ENCODE data around the gene PDAP1. TPM values are rescaled to one million over a fixed set of nuclear protein-coding genes. Genes with fewer than 3 reads are reported as not detected.

Gene PDAP1
- total and polyA plus RNA-seq, 9 donors, result 31.1 to 155 (median 83.9) TPM

GRCh38 chr7:99449326-99449725 is 40.9 kb upstream of the PDAP1 start:
- H3K4me1 ChIP-seq (ENCODE audit: insufficient read depth), result no peaks in the 10 kb centered on the region
- WGBS, 3 donors, result 92 to 96% (median 93%) methylated on average over 5 of the region's 5 CpGs
- intact Hi-C loops (cut with DNase I), result no loop called here
- H3K4me3 ChIP-seq, result no peak overlapping the region
- no peak overlapping the region for H3K27ac ChIP-seq
- no peak for TF ChIP-seq CTCF (IDR thresholded peaks at IDR 0.05)
- TF ChIP-seq POLR2A (IDR thresholded peaks at IDR 0.05), result no peak
- no peak for TF ChIP-seq EP300 (IDR thresholded peaks at IDR 0.05)
- no peaks in the 10 kb centered on the region for H3K36me3 ChIP-seq
- H3K9me3 ChIP-seq, result no peaks in the 10 kb centered on the region
- no peaks in the 10 kb centered on the region for H3K27me3 ChIP-seq
- DNase-seq, result no peak

GRCh38 chr7:99448855-99449254 is 40.5 kb upstream of the PDAP1 start:
- no peak for TF ChIP-seq EP300 (IDR thresholded peaks at IDR 0.05)
- TF ChIP-seq POLR2A (IDR thresholded peaks at IDR 0.05), result no peak
- TF ChIP-seq CTCF (IDR thresholded peaks at IDR 0.05), result no peak
- intact Hi-C loops (cut with DNase I), result no loop called here

GRCh38 chr7:99447943-99448342 is 39.5 kb upstream of the PDAP1 start:
- TF ChIP-seq POLR2A (IDR thresholded peaks at IDR 0.05), result no peak
- Histone ChIP-seq H3K9me3 (no peaks in the 10 kb centered on the region), H3K36me3 (no peaks in the 10 kb centered on the region), H3K27ac (no peak overlapping the region), H3K4me3 (no peak overlapping the region), H3K4me1 (ENCODE audit: insufficient read depth) (no peaks in the 10 kb centered on the region), H3K27me3 (no peaks in the 10 kb centered on the region)
- DNase-seq, result no peak
- WGBS, 3 donors, result 85 to 91% (median 88%) methylated on average over 10 of the region's 10 CpGs
- intact Hi-C loops (cut with DNase I), result no loop called here

More at GRCh38 chr7:99448855-99449254, 40.5 kb upstream of the PDAP1 start:
- Histone ChIP-seq H3K27ac (no peak overlapping the region), H3K4me1 (ENCODE audit: insufficient read depth) (no peaks in the 10 kb centered on the region), H3K9me3 (no peaks in the 10 kb centered on the region), H3K36me3 (no peaks in the 10 kb centered on the region), H3K4me3 (no peak overlapping the region), H3K27me3 (no peaks in the 10 kb centered on the region)
- DNase-seq, result no peak
- WGBS, 3 donors, result 88 to 92% (median 91%) methylated on average over 10 of the region's 10 CpGs

- Histone ChIP-seq H3K27ac (no peak overlapping the region), H3K27me3 (no peaks in the 10 kb centered on the region), H3K4me3 (no peak overlapping the region), H3K9me3 (no peaks in the 10 kb centered on the region), H3K36me3 (no peaks in the 10 kb centered on the region), H3K4me1 (ENCODE audit: insufficient read depth) (peaks cover 6% of the 10 kb centered on the region)
- WGBS, 3 donors, result 85 to 87% (median 85%) methylated on average over 4 of the region's 4 CpGs
- intact Hi-C loops (cut with DNase I), result no loop called here
- TF ChIP-seq EP300 (IDR thresholded peaks at IDR 0.05) (no peak), CTCF (IDR thresholded peaks at IDR 0.05) (no peak), POLR2A (IDR thresholded peaks at IDR 0.05) (no peak)
- DNase-seq, result no peak
Observed at GRCh38 chr7:99446096-99446495, 37.7 kb upstream of the PDAP1 start.

- no peak overlapping the region for H3K27ac ChIP-seq
- no peak overlapping the region for H3K4me3 ChIP-seq
- H3K27me3 ChIP-seq, result no peaks in the 10 kb centered on the region
- no peaks in the 10 kb centered on the region for H3K36me3 ChIP-seq
- 62 to 72% (median 62%) methylated on average over 9 of the region's 9 CpGs for WGBS, 3 donors
- intact Hi-C loops (cut with DNase I), result no loop called here
- H3K9me3 ChIP-seq, result no peaks in the 10 kb centered on the region
- H3K4me1 ChIP-seq (ENCODE audit: insufficient read depth), result peaks cover 14% of the 10 kb centered on the region
- no peak for DNase-seq
- TF ChIP-seq EP300 (IDR thresholded peaks at IDR 0.05), result no peak
- no peak for TF ChIP-seq POLR2A (IDR thresholded peaks at IDR 0.05)
- TF ChIP-seq CTCF (IDR thresholded peaks at IDR 0.05), result no peak
Observed at GRCh38 chr7:99440195-99440594, 31.8 kb upstream of the PDAP1 start.
